SU-DHL-6 (cell line): ENCODE measurements around the gene PTH.

Source experiments
- H2AFZ ChIP-seq: fragments of 200-600 bp; sonication (generic); 2 replicates; pipeline ENCODE4 v1.6.1; 2014; ENCODE audit warnings: low read depth, mild to moderate bottlenecking, moderate library complexity, mixed read lengths, antibody characterized with exemption, low read length; ENCODE audit not compliant: severe bottlenecking
- H3F3A ChIP-seq: fragments of 200-600 bp; shearing (Covaris generic); 2 replicates; pipeline ENCODE4 v1.6.0; 2016; ENCODE audit warnings: antibody characterized with exemption, mild to moderate bottlenecking; ENCODE audit not compliant: insufficient read depth
- H3K27ac ChIP-seq: fragments of 200-600 bp; sonication (generic); 2 replicates; pipeline ENCODE4 v1.5.1; 2016; ENCODE audit warnings: low read depth, mild to moderate bottlenecking, low read length, moderate library complexity, mixed read lengths
- H3K27me3 ChIP-seq: fragments of 200-600 bp; sonication (generic), shearing (Covaris generic); 2 replicates; pipeline ENCODE4 v1.6.0; 2014; ENCODE audit warnings: mild to moderate bottlenecking, low read length
- H3K36me3 ChIP-seq: fragments of 200-600 bp; sonication (generic); 2 replicates; pipeline ENCODE4 v1.6.1; 2014; ENCODE audit warnings: mild to moderate bottlenecking, low read length, mixed read lengths
- H3K4me2 ChIP-seq: fragments of 300-600, 200-600 bp; shearing (Covaris generic), sonication (generic); 2 replicates; pipeline ENCODE4 v1.6.0; 2014; ENCODE audit warnings: low read length, low read depth, mild to moderate bottlenecking; ENCODE audit not compliant: poor library complexity, severe bottlenecking
- H3K4me3 ChIP-seq: fragments of 200-600 bp; sonication (generic); 2 replicates; pipeline ENCODE4 v1.5.1; 2014; ENCODE audit warnings: antibody characterized with exemption, low read length, mild to moderate bottlenecking, mixed read lengths; ENCODE audit not compliant: insufficient read depth, poor library complexity, severe bottlenecking
- H3K79me2 ChIP-seq: fragments of 200-600 bp; sonication (generic); 2 replicates; pipeline ENCODE4 v1.6.1; 2014; ENCODE audit warnings: mild to moderate bottlenecking, low read length, moderate library complexity; ENCODE audit not compliant: insufficient read depth
- H3K9ac ChIP-seq: fragments of 200-600 bp; sonication (generic); 2 replicates; pipeline ENCODE4 v1.7.0; 2014; ENCODE audit warnings: mild to moderate bottlenecking, low read length
- H3K9me2 ChIP-seq: fragments of 200-600 bp; sonication (generic); replicated peaks from 2 replicates; pipeline ENCODE4 v1.6.1; 2014; ENCODE audit warnings: low read length; ENCODE audit not compliant: insufficient read depth
- H3K9me3 ChIP-seq: fragments of 200-600 bp; sonication (generic); 2 replicates; pipeline ENCODE4 v1.6.1; 2014; ENCODE audit warnings: low read length, mixed read lengths; ENCODE audit not compliant: insufficient read depth
- H4K20me1 ChIP-seq: fragments of 200-600 bp; sonication (generic); 2 replicates; pipeline ENCODE4 v1.6.1; 2014; ENCODE audit warnings: low read depth, mild to moderate bottlenecking, antibody characterized with exemption, low read length, moderate library complexity, mixed read lengths
- EZH2phosphoT487 ChIP-seq: fragments of 200-600 bp; sonication (generic), shearing (Covaris generic); conservative IDR thresholded peaks from 2 replicates; pipeline ENCODE4 v1.6.1; 2018; ENCODE audit warnings: mild to moderate bottlenecking, antibody characterized with exemption, low read length, moderate library complexity, mixed read lengths
- TF ChIP-seq, protein P1 (sequence below): fragments of 200-600 bp; sonication (generic); IDR thresholded peaks from one replicate; pipeline ENCODE4 v1.5.1; 2017; ENCODE audit warnings: antibody characterized with exemption, mild to moderate bottlenecking, low read length, moderate library complexity; ENCODE audit not compliant: insufficient read depth, poor library complexity, severe bottlenecking

The PTH gene

GRCh38 chr11:13462901-13463778 is 32.7 kb downstream of the PTH start, which contains the start of gene BTBD10:
TSS of gene BTBD10 (minus strand) at chr11:13463222. CDS start at chr11:13445124, 18,098 bp downstream.
- Histone ChIP-seq H3K9me3 (no peaks in the 10 kb centered on the region), H3K9me2 (no peaks in the 10 kb centered on the region), H4K20me1 (no peaks in the 10 kb centered on the region), H3K9ac (peak within 1 kb of the TSS; percentile 86), H3K4me3 (peak within 1 kb of the TSS; percentile 83), H2AFZ (peak within 1 kb of the TSS; percentile 79), H3K27me3 (no peaks in the 10 kb centered on the region), H3K36me3 (no peaks in the 10 kb centered on the region), H3K4me2 (peak within 1 kb of the TSS; percentile 91), H3F3A (peaks cover 7% of the 10 kb centered on the region), H3K27ac (peak within 1 kb of the TSS; percentile 64), H3K79me2 (peaks cover 45% of the 10 kb centered on the region)
- TF ChIP-seq, protein P1, sequence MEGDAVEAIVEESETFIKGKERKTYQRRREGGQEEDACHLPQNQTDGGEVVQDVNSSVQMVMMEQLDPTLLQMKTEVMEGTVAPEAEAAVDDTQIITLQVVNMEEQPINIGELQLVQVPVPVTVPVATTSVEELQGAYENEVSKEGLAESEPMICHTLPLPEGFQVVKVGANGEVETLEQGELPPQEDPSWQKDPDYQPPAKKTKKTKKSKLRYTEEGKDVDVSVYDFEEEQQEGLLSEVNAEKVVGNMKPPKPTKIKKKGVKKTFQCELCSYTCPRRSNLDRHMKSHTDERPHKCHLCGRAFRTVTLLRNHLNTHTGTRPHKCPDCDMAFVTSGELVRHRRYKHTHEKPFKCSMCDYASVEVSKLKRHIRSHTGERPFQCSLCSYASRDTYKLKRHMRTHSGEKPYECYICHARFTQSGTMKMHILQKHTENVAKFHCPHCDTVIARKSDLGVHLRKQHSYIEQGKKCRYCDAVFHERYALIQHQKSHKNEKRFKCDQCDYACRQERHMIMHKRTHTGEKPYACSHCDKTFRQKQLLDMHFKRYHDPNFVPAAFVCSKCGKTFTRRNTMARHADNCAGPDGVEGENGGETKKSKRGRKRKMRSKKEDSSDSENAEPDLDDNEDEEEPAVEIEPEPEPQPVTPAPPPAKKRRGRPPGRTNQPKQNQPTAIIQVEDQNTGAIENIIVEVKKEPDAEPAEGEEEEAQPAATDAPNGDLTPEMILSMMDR: no peak
- no peak for TF ChIP-seq EZH2phosphoT487

DNA sequence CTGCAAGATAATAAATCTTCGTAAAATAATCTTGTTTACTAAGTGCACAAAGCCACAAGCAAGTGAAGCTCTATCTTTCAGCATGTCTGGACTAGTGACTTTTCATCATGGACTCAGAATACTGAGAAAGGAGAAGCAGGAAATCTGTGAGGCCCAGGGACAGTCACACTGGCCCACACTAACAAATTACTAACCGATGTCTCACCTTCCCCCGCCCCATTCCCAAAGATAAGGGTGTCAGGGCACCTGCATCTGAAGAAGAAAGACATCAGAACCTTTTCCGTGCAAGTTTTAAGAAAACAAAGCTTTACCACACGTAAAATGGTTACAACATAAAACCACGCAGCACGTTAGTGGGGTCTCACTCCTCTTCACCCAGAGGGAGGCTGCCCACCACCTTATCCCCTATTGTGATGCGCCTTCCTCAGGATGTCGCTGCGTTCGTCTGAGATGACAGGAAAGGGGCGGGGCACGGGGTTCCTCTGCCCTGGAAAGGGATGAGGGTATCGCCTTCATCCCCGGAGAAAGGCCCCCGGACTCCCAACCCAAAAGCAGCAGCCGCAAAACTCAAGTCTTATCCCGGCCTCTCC is 33.4 kb downstream of the PTH start:
- TF ChIP-seq EZH2phosphoT487: no peak
- TF ChIP-seq, protein P1: no peak
- Histone ChIP-seq H3F3A (peaks cover 7% of the 10 kb centered on the region), H3K9me2 (no peaks in the 10 kb centered on the region), H3K79me2 (peaks cover 52% of the 10 kb centered on the region), H3K36me3 (no peaks in the 10 kb centered on the region), H2AFZ (peak overlapping the region; percentile 79), H3K27me3 (no peaks in the 10 kb centered on the region), H3K9ac (peak overlapping the region; percentile 86), H3K9me3 (no peaks in the 10 kb centered on the region), H4K20me1 (no peaks in the 10 kb centered on the region), H3K4me2 (peak overlapping the region; percentile 85), H3K4me3 (peak overlapping the region; percentile 83), H3K27ac (peak overlapping the region; percentile 48)

DNA sequence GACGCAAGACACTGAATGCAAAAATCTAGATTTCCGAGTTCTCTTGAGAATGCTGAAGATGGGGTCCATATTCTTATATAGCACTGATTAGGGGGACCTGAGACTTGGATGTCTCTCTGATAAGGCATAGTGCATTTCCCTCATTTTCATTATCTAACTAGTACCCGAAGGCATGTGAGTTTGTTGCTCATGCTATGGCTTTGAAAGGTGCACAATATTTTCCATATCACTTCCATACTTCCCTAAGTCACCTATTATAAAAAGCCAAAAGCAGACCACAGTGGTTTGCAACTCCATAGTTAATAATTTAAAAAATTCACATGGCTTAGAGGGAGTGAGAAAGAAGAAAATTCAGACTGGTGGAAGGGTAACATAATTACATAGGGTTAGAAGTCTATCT is 34.5 kb downstream of the PTH start:
- Histone ChIP-seq H3K9me3 (no peaks in the 10 kb centered on the region), H3K79me2 (peaks cover 63% of the 10 kb centered on the region), H3K27ac (no peak overlapping the region), H3F3A (peaks cover 7% of the 10 kb centered on the region), H3K4me3 (no peak overlapping the region), H3K9ac (no peak overlapping the region), H2AFZ (no peak overlapping the region), H3K9me2 (no peaks in the 10 kb centered on the region), H3K36me3 (no peaks in the 10 kb centered on the region), H3K4me2 (peak overlapping the region; percentile 85), H4K20me1 (no peaks in the 10 kb centered on the region), H3K27me3 (no peaks in the 10 kb centered on the region)
- no peak for TF ChIP-seq EZH2phosphoT487
- TF ChIP-seq, protein P1: no peak
